NCI-H1105 treated with DMSO at 0.1 percent for 48 hours (cell line): Measurements from ENCODE around the gene RASSF10.
"Not testable (repeated sequence)": the region's sequence is repeated elsewhere in the genome, so short reads cannot be mapped to it uniquely, and the experiment has no call there.

ENCODE experiments used
- DNase-seq: peaks from one replicate; lab custom pipeline; 2025; lab: John Stamatoyannopoulos, UW

Gene RASSF10

GRCh38 chr11:13026722-13027121, 17.6 kb downstream of the RASSF10 start:
- no peak for DNase-seq

- DNase-seq: no peak
Measured at GRCh38 chr11:13028322-13028721, 19.2 kb downstream of the RASSF10 start.

GRCh38 chr11:13029872-13030271, 20.8 kb downstream of the RASSF10 start:
- no peak for DNase-seq

- no peak for DNase-seq
Measured at GRCh38 chr11:13030857-13031256, 21.7 kb downstream of the RASSF10 start.

- no peak for DNase-seq
Measured at GRCh38 chr11:13031349-13031748, 22.2 kb downstream of the RASSF10 start.

- DNase-seq: no peak
Measured at GRCh38 chr11:13033760-13034533, 24.8 kb downstream of the RASSF10 start.

GRCh38 chr11:13035711-13036110, 26.6 kb downstream of the RASSF10 start:
- no peak for DNase-seq

GRCh38 chr11:13036235-13036634, 27.1 kb downstream of the RASSF10 start:
- DNase-seq: no peak

GRCh38 chr11:13038366-13038765, 29.2 kb downstream of the RASSF10 start:
- DNase-seq: no peak

GRCh38 chr11:13039126-13039525, 30.0 kb downstream of the RASSF10 start:
- no peak for DNase-seq

- no peak for DNase-seq
Measured at GRCh38 chr11:13040969-13041561, 31.9 kb downstream of the RASSF10 start.

- DNase-seq: no peak
Measured at GRCh38 chr11:13042873-13043342, 33.8 kb downstream of the RASSF10 start.

GRCh38 chr11:13043912-13044628, 35.0 kb downstream of the RASSF10 start:
- DNase-seq: no peak

- DNase-seq: not testable (repeated sequence)
Measured at GRCh38 chr11:13045089-13045488, 36.0 kb downstream of the RASSF10 start.

- no peak for DNase-seq
Measured at GRCh38 chr11:13045734-13046133, 36.6 kb downstream of the RASSF10 start.

- DNase-seq: no peak
Measured at GRCh38 chr11:13046637-13047570, 37.8 kb downstream of the RASSF10 start.

- DNase-seq: no peak
Measured at GRCh38 chr11:13047884-13048283, 38.8 kb downstream of the RASSF10 start.

GRCh38 chr11:13051257-13051656, 42.1 kb downstream of the RASSF10 start:
- DNase-seq: no peak

- DNase-seq: no peak
Measured at GRCh38 chr11:13052130-13052571, 43.0 kb downstream of the RASSF10 start.

- no peak for DNase-seq
Measured at GRCh38 chr11:13053255-13053917, 44.3 kb downstream of the RASSF10 start.

GRCh38 chr11:13054278-13054677, 45.2 kb downstream of the RASSF10 start:
- DNase-seq: no peak
